GM12878 (cell line): ENCODE results near the gene ACCS. TPM values are rescaled to one million over a fixed set of nuclear protein-coding genes. Genes with fewer than 3 reads are reported as not detected.

Experiments used
- ATAC-seq: fragments of 200-7000 bp; cut with Tn5 transposase; 3 replicates; pipeline ENCODE4 v1.9.1; 2020; ENCODE audit warnings: mild to moderate bottlenecking, moderate library complexity
- BruUV-seq: library from RNA; stranded (reverse); fragments of 400-500 nt; replicated peaks from 2 replicates; lab custom pipeline; 2021; lab: Mats Ljungman, UMichigan
- CTCF ChIA-PET: fragments of 300-600 bp; sonication (Branson Sonifier 250); formaldehyde crosslinking; extraction: SDS; loops from one replicate; lab custom pipeline; 2021; ENCODE audit warnings: inconsistent platforms; lab: Yijun Ruan, JAX
- POLR2A ChIA-PET: fragments of 350-600 bp; formaldehyde crosslinking; extraction: SDS; loops from one replicate; lab custom pipeline; 2021; ENCODE audit warnings: inconsistent platforms; lab: Charles Lee
- RAD21 ChIA-PET: fragments of 300-600 bp; sonication (Branson Sonifier 250); formaldehyde crosslinking; loops from one replicate; lab custom pipeline; 2023; ENCODE audit warnings: antibody characterized with exemption; ENCODE audit not compliant: unreplicated experiment; lab: Charles Lee
- SMC1A ChIA-PET: fragments of 300-600 bp; sonication (Branson Sonifier 250); formaldehyde crosslinking; loops from one replicate; lab custom pipeline; 2023; ENCODE audit not compliant: unreplicated experiment, uncharacterized antibody; lab: Charles Lee
- DNase-seq: peaks from one replicate; pipeline ENCODE4 v3.0.0-alpha.2; 2011; ENCODE audit warnings: low read depth, low spot score
- FAIRE-seq: peaks from 3 replicates; lab custom pipeline; 2011; peaks lifted over from hg19 to GRCh38; lab: Jason Lieb, UNC
- H2AFZ ChIP-seq: 2 replicates; pipeline ENCODE4 v1.6.0; 2011; ENCODE audit warnings: low read depth, low read length, control low read depth; ENCODE audit not compliant: control insufficient read depth
- H3K27ac ChIP-seq: 2 replicates; pipeline ENCODE4 v1.5.1; 2011; ENCODE audit warnings: control low read depth; ENCODE audit not compliant: control insufficient read depth, insufficient read depth
- H3K27me3 ChIP-seq, 2 experiments: replicated peaks in 1 of 2; 2 replicates each; pipeline versions ENCODE4 v1.6.0 to v1.6.1; 2011; ENCODE audit warnings: low read length in 1 of 2; ENCODE audit not compliant: control insufficient read depth in 2 of 2, insufficient read depth in 2 of 2
- H3K36me3 ChIP-seq, 2 experiments: 2 replicates each; pipeline ENCODE4 v1.5.1; 2011; ENCODE audit warnings: low read length in 1 of 2; ENCODE audit not compliant: control insufficient read depth in 2 of 2, insufficient read depth in 2 of 2
- H3K4me1 ChIP-seq: 2 replicates; pipeline ENCODE4 v1.6.1; 2011; ENCODE audit warnings: mild to moderate bottlenecking, low read length, moderate library complexity, mixed read lengths; ENCODE audit not compliant: control insufficient read depth, insufficient read depth
- H3K4me2 ChIP-seq: 2 replicates; pipeline ENCODE4 v1.6.0; 2011; ENCODE audit warnings: control low read depth; ENCODE audit not compliant: control insufficient read depth, insufficient read depth
- H3K4me3 ChIP-seq: fragments of 200-600 bp; sonication (generic); 2 replicates; pipeline ENCODE4 v1.5.1; 2016
- H3K79me2 ChIP-seq: 2 replicates; pipeline ENCODE4 v1.6.0; 2011; ENCODE audit warnings: low read length; ENCODE audit not compliant: control insufficient read depth, insufficient read depth
- H3K9ac ChIP-seq: 2 replicates; pipeline ENCODE4 v1.8.0; 2011; ENCODE audit warnings: low read length, control low read depth, mixed read lengths; ENCODE audit not compliant: control insufficient read depth, insufficient read depth
- H3K9me3 ChIP-seq: replicated peaks from 3 replicates; pipeline ENCODE4 v1.5.1; 2011; ENCODE audit warnings: mild to moderate bottlenecking, low read length; ENCODE audit not compliant: control insufficient read depth, insufficient read depth
- H4K20me1 ChIP-seq: 2 replicates; pipeline ENCODE4 v1.6.0; 2011; ENCODE audit not compliant: control insufficient read depth, insufficient read depth
- BCL11A ChIP-seq: IDR thresholded peaks from 2 replicates; pipeline ENCODE4 v1.6.1; 2011; ENCODE audit warnings: low read depth, low read length
- CHD1 ChIP-seq: IDR thresholded peaks from 2 replicates; pipeline ENCODE4 v1.6.1; 2012; ENCODE audit warnings: low read depth, low read length, improper control_type of control experiment
- LARP7 ChIP-seq: fragments of 450-650 bp; IDR thresholded peaks from 2 replicates; pipeline ENCODE4 v1.6.1; 2017; ENCODE audit warnings: mild to moderate bottlenecking
- PAX8 ChIP-seq: fragments of 450-650 bp; IDR thresholded peaks from 2 replicates; pipeline ENCODE4 v1.6.1; 2017; ENCODE audit warnings: mild to moderate bottlenecking, moderate library complexity
- SUZ12 ChIP-seq: fragments of 200-600 bp; sonication (generic); IDR thresholded peaks from one replicate; pipeline ENCODE4 v1.6.1; 2018; ENCODE audit warnings: antibody characterized with exemption, mild to moderate bottlenecking; ENCODE audit not compliant: unreplicated experiment
- WGBS: methylation state at CpG from one replicate; pipeline ENCODE4 v1.1.6; 2016; ENCODE audit warnings: low lambda C conversion rate; ENCODE audit not compliant: insufficient replicate concordance, insufficient coverage; ENCODE audit errors: missing lambda C conversion rate; 5-methylcytosine and 5-hydroxymethylcytosine counted together
- in situ Hi-C: fragments of 300-500 bp; cut with MboI; formaldehyde crosslinking; loops from 9 replicates; pipeline ENCODE4 v1.14.3; 2018; ENCODE audit warnings: mixed read lengths
- intact Hi-C: fragments of 100-400 bp; cut with micrococcal nuclease; formaldehyde crosslinking; loops from one replicate; pipeline ENCODE4 v1.14.2; 2022; ENCODE audit not compliant: unreplicated experiment
- polyA plus RNA-seq, 11 experiments: library from polyadenylated mRNA; depleted of rRNA in 4 of 11; unstranded in 6 of 11; stranded (reverse) in 5 of 11; fragments of >200 nt; fragmentation: Nextera tagmentation in 4 of 11; fragmentation: Illumina TruSeq in 1 of 11; extraction: Ambion mirVana in 4 of 11; extraction: Trizol in 1 of 11; gene quantifications; 1 replicate in 1 of 11; 2 replicates in 10 of 11; pipeline versions ENCODE4 v1.2.1 to v1.2.3, GENCODE V29; 2011 to 2016; ENCODE audit warnings: inconsistent platforms in 2 of 11, missing spikeins in 2 of 11, low read depth in 1 of 11
- total RNA-seq, 4 experiments: library from RNA; depleted of rRNA in 3 of 4; stranded (reverse); fragments of >200 nt in 3 of 4; fragmentation: Illumina TruSeq in 1 of 4; extraction: Trizol in 1 of 4; gene quantifications; 2 replicates each; pipeline versions ENCODE4 v1.2.1 to v1.2.3, GENCODE V29; 2013 to 2021
- TF ChIP-seq, protein P1 (sequence below): fragments of 450-650 bp; IDR thresholded peaks from 2 replicates; pipeline ENCODE4 v1.6.1; 2016; ENCODE audit warnings: mild to moderate bottlenecking

Gene ACCS
- total and polyA plus RNA-seq, 10 of the 15 experiments (the other 5 are each of a cell fraction or from before 2014, with no cell fraction given) = 4.8 to 35.9 (median 17.0) TPM

DNA sequence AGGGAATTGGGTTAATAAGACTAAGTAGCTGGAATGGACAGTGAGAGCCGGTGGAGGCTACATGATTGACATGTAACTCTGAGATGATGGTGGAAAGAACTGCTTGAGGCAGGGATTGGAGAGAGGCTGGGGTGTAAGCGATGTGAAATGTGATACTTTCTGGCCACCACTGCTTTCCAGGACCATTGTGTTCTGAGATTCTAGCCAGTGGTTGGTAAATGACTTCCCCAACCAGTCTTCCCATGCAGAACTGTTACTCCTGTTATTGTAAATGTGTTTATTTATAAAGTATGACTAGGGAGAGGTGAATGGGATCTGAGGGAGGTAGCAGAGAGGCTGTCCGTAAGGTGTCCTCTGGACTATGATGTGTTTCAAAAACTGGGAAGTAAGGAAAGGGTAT lies 47.5 kb downstream of the ACCS start:
- 87% methylated on average over 3 of the region's 3 CpGs for WGBS
- in situ Hi-C loops = no loop called here
- CTCF ChIA-PET = interaction anchor here (1.4 to 1.7 kb wide), 2 partner anchors 9 to 21 kb away, joined by 4 read pairs; no protein-coding TSS in a partner anchor
- Histone ChIP-seq H3K4me2 (no peak overlapping the region), H3K9me3 (no peaks in the 10 kb centered on the region), H3K27me3 (no peaks in the 10 kb centered on the region), H3K4me1 (peaks cover 8% of the 10 kb centered on the region), H4K20me1 (no peaks in the 10 kb centered on the region), H3K4me3 (no peak overlapping the region), H3K9ac (no peak overlapping the region), H3K27ac (no peak overlapping the region), H2AFZ (no peak overlapping the region), H3K36me3 (peaks cover 0 to 1% of the 10 kb centered on the region in 2 experiments; a peak in 1 of 4 replicates), H3K79me2 (no peaks in the 10 kb centered on the region)
- DNase-seq (no peak), ATAC-seq (no peak), FAIRE-seq (no peak)
- RAD21 ChIA-PET = interaction anchor here (0.5 kb wide), 1 partner anchor 173 kb away, joined by 3 read pairs; no protein-coding TSS in a partner anchor
- BruUV-seq = no TSS peak
- SMC1A ChIA-PET = interaction anchor here (2.6 kb wide), 1 partner anchor 19 kb away, joined by 8 read pairs; the partner anchor contains the start of gene EXT2
- POLR2A ChIA-PET = no interaction called here
- intact Hi-C loops = no loop called here
- TF ChIP-seq PAX8 = no peak
- no peak for TF ChIP-seq LARP7
- no peak for TF ChIP-seq BCL11A
- TF ChIP-seq SUZ12 = no peak
- TF ChIP-seq, protein P1, sequence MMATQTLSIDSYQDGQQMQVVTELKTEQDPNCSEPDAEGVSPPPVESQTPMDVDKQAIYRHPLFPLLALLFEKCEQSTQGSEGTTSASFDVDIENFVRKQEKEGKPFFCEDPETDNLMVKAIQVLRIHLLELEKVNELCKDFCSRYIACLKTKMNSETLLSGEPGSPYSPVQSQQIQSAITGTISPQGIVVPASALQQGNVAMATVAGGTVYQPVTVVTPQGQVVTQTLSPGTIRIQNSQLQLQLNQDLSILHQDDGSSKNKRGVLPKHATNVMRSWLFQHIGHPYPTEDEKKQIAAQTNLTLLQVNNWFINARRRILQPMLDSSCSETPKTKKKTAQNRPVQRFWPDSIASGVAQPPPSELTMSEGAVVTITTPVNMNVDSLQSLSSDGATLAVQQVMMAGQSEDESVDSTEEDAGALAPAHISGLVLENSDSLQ = peak; percentile 41
- TF ChIP-seq CHD1 = no peak
